HG03575 (cell line): ENCODE results near the gene LIN7C.
"Not testable (repeated sequence)": the region's sequence is repeated elsewhere in the genome, so short reads cannot be mapped to it uniquely, and the experiment has no call there.

Experiments
- ATAC-seq: cut with Tn5 transposase; IDR thresholded peaks from one replicate; pipeline ENCODE4 v1.9.1; 2021; ENCODE audit not compliant: unreplicated experiment, insufficient number of reproducible peaks, low FRiP score; ENCODE audit errors: extremely low read depth

The LIN7C gene, protein sequence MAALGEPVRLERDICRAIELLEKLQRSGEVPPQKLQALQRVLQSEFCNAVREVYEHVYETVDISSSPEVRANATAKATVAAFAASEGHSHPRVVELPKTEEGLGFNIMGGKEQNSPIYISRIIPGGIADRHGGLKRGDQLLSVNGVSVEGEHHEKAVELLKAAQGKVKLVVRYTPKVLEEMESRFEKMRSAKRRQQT

DNA sequence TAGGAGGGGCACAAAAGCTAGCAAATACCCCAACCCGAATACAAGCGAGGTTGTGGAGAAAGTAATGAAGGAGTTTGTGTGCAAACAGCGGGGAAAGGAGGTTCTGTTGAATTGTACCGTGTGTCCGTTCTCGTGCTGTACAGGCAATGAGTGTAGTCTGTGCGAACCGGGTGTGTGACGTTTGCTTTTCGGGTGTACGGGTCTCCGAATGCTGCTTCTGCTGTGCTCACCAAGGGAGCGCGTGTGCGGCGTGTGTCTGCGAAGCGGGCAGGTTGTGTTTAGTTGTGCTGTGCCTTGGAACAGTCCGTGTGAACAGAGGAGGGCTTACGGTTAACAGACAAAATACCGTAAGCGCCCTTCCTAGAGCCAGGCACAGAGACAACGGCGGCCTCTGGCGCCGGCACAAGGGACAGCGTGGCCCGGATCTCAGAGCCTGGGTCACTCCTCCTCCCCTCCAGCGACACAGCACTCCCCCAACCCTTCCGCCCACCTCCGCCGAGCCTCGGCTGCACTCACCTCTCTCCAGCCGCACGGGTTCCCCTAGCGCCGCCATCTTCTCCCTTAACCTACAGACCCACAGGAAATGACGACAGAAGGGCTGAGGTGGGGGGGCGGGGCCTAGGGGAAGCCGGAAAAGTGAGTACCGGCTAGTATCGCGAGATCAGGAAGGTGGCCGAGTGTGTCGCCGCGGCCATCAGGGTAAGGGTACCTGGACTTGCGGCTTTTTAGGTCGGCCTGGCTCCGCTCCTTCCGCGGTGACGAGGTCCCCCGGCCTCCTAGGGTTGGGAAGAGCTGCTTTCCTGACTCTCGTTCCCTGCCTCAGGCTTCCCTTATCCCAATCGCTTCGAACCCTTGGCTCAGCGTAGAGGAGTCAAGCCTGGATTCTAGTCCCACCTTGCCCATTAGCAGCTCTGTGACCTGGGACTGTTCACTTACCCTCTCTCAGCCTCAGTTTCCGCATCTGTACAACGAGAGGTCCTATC, at the start of gene LIN7C:
Gene LIN7C (minus strand): TSS at position 570 of the 983 bp plus-strand sequence. CDS start 17 bp downstream, at position 553.
- ATAC-seq: peak; percentile 81

GRCh38 chr11:27555264-27555663, 48.7 kb upstream of the LIN7C start:
- ATAC-seq: no peak

DNA sequence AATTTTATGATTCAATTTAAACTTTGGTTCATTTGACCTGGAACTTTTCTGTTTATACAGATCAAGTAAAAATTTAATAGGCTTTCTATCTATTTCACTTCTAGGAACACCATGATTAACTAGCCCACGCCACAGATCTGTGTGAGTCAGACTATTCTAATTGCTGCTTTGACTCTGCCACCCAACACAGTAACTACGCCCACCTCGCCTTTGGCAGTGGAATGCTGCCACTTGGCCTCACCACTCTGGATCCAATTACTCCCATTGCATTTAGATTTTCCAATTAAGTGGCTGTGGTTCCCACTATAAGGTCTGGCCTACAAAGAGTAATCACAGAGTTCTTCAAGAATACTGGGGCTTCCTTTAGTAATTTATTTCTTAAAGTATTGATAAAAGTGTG, 46.6 kb upstream of the LIN7C start:
- ATAC-seq: no peak

DNA sequence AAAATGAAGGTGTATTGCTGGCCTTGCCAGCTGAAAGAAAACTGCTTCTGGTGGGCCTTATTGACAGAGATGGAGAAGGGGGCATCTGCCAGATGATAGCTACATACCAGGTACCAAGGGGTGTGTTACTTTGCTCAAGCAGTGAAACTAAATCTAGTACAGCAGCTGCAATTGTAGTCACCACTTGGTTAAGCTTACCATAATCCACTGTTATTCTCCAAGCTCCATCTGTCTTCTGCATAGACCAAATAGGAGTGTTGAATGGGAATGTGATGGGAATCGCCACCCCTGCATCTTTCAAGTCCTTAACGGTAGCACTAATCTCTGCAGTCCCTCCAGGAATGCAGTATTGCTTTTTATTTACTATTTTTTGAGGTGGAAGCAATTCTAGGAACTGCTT, 45.8 kb upstream of the LIN7C start:
- no peak for ATAC-seq

- ATAC-seq: no peak
Measured at GRCh38 chr11:27551127-27551526, 44.6 kb upstream of the LIN7C start.

GRCh38 chr11:27545946-27546345, 39.4 kb upstream of the LIN7C start:
- ATAC-seq: no peak

DNA sequence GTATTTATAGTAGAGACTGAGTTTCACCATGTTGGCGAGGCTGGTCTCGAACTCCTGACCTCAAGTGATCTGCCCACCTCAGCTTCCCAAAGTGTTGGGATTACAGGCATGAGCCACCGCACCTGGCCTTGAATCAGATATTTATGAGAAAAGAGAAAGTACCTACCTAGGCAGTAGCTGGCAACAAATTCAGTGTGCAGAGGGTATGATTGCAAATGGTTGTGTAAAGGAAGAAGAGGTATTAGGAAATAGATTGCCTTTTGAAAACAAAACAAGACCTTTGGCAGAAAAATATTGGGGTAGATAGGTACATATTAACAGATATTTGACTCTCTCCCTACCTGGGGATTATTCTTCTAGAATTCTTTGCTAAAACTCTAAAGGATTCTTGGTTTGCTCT, 38.5 kb upstream of the LIN7C start:
- ATAC-seq: no peak

GRCh38 chr11:27541790-27542189, 35.2 kb upstream of the LIN7C start:
- no peak for ATAC-seq

GRCh38 chr11:27540051-27540450, 33.5 kb upstream of the LIN7C start:
- ATAC-seq: no peak

DNA sequence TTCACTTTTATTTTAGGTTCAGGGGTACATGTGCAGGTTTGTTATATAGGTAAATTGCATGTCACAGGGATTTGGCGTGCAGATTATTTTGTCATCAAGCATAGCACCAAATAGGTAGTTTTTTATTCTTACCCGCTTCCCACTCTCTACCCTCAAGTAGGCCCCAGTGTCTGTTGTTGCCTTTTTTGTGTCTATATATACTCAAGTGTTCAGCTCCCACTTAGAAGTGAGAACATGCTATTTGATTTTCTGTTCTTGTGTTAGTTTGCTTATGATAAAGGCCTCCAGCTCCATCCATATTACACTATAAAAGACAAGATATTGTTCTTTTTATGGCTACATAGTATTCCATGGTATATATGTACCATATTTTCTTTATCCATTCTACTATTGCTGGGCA, 28.5 kb upstream of the LIN7C start:
- no peak for ATAC-seq

- no peak for ATAC-seq
Measured at GRCh38 chr11:27532652-27533325, 26.2 kb upstream of the LIN7C start.

DNA sequence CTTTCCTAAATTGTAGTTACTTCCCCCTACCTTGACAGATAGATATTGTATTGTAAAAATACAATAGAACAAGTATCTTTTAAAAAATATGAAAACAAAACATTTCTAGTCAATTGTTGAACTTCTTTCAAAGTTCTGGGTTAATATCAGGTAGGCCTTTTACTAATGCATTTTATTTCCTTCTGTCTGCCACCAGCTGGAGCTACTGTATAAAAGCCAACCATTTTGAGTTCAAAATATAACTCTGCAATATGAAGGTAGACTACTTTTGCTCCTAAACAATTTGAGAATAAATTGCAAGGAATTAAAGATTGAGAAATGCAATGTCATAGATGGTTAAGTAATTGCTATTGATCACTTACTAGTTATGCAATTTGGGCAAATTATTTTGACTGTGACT, 22.1 kb upstream of the LIN7C start:
- no peak for ATAC-seq

- ATAC-seq: no peak
Measured at GRCh38 chr11:27526535-27526934, 20.0 kb upstream of the LIN7C start.

DNA sequence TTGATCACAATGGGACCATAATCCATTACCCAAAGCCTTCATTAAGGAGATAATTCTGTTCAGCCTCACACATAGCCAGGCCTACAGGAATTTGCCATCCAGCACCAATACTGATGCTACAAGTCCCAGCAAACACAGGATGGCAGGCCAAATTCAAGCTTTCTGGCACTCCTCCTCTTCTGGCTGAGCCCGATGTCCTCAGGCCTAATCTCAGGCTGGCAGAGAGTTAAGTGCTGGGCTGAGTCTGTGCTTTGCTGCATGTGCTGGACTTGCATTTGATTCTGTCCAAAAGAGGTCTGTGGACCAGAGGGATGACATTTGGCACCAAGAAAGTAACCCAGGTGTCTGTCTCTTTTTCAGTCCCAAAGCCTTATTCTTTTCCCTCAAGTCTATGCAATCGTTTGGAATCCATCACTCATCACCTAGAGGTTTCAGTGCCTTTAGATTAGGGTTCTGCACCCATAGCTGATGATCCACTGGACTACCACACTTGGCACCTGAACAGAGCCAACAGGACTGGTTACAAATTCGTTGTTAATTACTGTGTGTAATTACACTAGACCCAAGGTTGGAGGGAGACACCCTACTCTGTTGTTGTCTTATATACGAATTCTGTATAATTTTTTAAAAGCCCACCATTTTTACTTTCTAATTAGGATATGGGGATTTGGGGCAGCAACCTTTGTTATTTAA, 19.4 kb upstream of the LIN7C start:
- no peak for ATAC-seq

DNA sequence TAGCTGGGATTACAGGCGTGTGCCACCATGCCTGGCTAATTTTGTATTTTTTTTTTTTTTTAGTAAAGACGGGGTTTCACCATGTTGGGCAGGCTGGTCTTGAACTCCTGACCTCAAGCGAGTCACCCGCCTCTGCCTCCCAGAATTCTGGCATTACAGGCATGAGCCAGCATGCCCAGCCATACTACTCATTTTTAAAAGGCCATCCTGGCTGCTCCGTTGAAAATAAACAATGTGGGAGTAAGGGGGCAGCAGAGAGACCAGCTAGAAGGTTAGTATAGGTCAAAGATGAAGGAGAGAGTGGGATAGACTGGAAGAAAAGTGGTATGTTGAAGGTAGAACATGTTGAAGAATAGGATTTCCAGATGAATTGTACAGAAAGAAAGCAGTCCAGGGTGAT, 17.6 kb upstream of the LIN7C start:
- ATAC-seq: no peak

GRCh38 chr11:27520226-27520625, 13.7 kb upstream of the LIN7C start:
- ATAC-seq: no peak

DNA sequence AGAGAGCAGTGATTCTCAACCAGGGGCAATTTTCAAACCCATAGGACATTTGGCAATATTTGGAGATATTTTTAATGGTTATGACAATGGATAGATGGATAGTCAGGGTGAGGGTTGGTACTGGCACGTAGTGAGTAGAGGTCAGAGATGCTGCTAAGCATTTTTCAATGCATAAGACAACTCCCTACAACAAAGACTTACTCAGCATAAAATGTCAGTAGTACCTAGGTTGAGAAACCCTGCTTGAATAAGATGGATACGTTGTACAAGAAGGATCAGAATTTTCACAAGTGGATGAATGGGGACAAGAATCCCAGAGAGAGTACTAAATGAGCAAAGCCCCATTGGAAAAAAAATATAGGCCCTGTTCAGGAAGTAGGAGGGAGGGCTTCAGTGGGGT, 11.9 kb upstream of the LIN7C start:
- ATAC-seq: no peak

- not testable (repeated sequence) for ATAC-seq
Measured at GRCh38 chr11:27517490-27517889, 10.9 kb upstream of the LIN7C start.

DNA sequence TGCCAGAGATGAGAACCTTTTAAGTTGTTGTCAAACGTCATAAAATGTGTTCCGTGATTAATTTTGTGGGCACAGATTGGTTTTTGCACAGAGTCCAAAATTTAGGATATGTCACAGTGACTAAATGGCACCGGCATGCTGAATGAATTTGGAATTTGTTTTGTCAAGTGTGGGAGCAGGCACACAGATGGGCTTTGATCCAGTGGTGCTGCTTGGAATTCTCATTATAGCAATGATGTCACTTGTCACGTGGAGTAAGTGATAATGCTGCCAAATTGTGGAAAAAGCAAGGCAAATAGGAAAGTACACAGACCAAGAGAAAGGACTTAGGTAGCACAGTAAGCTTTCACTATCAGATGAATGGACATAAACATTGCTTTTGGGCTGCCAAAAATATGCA, 8.0 kb upstream of the LIN7C start:
- no peak for ATAC-seq
